Activated T-cell treated with anti-CD3 and anti-CD28 coated beads for 1 hour (primary cell): ENCODE data around the gene TMEM38A.
A peak's percentile ranks its signal among the peaks of the same experiment; 100 is the strongest.
"Not testable (repeated sequence)": the region's sequence is repeated elsewhere in the genome, so short reads cannot be mapped to it uniquely, and the experiment has no call there.

Experiments used
- DNase-seq: peaks from one replicate; pipeline ENCODE4 v3.0.0-alpha.2; 2020; ENCODE audit warnings: low read depth

TMEM38A gene

DNA sequence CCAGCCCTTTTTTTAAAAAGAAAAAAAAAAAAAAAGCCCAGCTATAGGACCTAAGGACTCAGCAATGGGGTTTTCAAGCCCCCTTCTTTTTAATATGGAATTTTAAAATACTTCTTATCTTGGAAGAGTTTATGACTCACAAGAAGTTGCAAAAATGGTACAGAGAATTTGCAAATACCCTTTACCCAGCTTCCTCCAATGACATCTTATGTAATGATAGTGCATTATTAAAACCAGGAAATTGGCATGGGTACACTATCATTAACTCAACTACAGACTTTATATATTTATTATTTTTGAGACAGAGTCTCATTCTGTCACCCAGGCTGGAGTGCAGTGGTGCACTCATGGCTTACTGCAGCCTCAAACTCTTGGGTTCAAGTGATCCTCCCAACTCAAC, 16.1 kb downstream of the TMEM38A start:
- DNase-seq, result no peak

- no peak for DNase-seq
These were observed 17.6 kb downstream of the TMEM38A start for GRCh38 chr19:16678498-16678897.

GRCh38 chr19:16679811-16680210, 18.9 kb downstream of the TMEM38A start:
- DNase-seq, result no peak

GRCh38 chr19:16682539-16682938, 21.6 kb downstream of the TMEM38A start:
- no peak for DNase-seq

GRCh38 chr19:16684216-16684615, 23.3 kb downstream of the TMEM38A start:
- no peak for DNase-seq

GRCh38 chr19:16688084-16688483, 27.1 kb downstream of the TMEM38A start:
- no peak for DNase-seq

DNA sequence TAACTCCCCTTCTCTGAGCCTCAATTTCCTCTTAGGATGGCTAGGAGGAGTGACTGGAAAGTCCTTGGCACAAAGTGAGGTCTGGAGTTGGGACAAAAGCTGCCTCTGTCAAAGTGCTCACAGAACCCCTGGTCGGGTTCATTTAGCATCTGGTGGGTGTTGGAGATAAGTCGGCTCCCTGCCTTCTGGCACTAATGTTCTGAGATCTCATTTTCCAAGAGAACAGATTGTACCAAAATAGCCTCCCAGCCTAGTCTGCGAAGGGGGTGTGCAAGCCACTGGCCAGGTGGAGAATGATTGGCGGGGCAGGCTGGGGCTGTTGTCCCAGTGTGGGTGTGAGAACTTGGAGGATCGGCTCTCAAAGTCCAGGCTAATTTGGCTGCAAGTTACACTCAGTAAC, 38.0 kb downstream of the TMEM38A start:
- DNase-seq, result no peak

GRCh38 chr19:16702123-16702522, 41.2 kb downstream of the TMEM38A start:
- no peak for DNase-seq

DNA sequence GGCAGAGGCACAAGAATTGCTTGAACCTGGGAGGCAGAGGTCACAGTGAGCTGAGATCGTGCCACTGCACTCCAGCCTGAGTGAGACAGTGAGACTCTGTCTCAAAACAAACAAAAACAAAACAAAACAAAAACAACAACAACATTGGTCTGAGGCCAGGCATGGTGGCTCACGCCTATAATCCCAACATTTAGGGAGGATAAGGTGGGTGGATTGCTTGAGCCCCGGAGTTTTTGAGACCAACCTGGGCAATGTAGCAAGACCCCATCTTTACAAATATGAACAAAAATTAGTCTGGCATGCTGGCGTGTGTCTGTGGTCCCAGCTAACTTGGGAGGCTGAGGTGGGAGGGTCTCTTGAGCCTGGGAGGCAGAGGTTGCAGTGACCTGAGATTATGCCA, 42.7 kb downstream of the TMEM38A start:
- DNase-seq, result no peak

DNA sequence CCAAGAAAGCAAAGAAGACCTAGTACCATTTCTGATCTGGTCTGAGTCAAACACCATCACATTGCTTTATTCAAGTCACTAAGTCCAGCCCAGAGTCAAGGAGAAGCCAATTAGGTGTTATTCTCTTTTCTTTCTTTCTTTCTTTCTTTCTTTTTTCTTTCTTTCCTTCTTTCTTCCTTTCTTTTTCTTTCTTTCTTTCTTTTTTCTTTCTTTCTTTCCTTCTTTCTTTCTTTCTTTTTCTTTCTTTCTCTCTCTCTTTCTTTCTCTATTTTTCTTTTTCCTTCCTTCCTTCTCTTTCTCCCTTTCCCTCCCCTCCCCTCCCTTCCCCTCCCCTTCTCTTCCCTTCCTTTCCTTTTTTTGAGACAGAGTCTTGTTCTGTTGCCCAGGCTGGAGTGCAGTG, 49.9 kb downstream of the TMEM38A start:
- not testable (repeated sequence) for DNase-seq

- not testable (repeated sequence) for DNase-seq
These were observed 51.4 kb downstream of the TMEM38A start for GRCh38 chr19:16712295-16712694.

DNA sequence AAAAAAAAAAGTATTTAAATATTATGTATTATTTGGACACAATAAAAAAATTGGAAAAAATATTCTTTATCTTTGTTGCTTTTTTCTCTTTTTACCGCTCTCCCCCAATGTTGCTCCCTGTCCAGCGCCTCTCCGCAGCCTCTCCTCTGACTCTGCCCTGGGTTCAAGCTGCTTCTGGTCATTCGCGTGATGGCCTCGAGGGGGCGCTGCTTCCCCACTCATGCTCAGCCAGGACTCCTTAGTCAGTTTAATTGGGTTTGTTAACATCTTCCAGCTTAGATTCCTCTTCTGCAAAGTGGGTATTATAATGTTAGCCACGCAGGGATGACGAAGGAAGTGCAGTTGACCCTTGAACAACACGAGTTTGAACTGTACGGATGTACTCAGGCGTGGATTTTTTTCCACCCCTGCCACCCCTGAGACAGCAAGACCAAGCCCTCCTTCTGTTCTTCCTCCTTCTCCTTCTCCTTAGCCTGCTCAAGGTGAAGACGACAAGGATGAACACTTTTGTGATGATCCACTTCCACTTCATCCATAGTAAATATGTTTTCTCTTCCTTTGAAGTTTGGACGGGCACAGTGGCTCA, 53.9 kb downstream of the TMEM38A start:
- peak; percentile 32 for DNase-seq

DNA sequence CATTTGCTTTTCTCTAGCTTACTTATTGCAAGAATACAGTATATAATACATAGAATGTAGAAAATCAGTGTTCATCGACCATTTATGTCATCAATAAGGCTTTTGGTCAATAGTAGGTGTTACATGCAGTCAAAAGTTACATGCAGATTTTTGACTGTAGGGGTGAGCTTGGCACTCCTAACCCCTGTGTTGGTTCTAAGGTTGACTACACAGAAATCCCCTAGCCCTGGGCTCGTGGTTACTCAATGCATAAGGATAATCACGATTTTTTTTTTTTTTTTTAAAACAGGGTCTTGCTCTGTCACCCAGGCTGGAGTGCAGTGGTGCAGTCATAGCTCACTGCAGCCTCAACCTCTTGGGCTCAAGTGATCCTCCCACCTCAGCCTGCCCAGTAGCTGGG, 54.7 kb downstream of the TMEM38A start:
- DNase-seq, result no peak

DNA sequence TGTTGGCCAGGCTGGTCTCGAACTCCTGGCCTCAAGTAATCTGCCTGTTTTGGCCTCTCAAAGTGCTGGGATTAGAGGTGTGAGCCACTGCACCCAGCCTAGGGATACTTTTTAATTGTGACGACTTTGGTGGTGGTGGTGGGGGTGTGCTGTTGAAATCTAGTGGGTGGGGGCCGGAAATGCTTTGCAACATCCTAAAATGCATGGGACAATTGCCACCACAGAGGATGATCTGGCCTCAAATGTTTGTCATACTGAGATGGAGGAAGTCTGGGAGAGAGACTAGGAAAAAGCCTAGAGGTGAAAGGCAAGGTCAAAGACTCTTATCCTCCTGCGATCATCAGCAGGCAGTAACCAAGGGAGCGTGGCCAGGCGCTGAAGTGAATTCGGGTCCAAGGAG, 60.1 kb downstream of the TMEM38A start:
- DNase-seq, result no peak

DNA sequence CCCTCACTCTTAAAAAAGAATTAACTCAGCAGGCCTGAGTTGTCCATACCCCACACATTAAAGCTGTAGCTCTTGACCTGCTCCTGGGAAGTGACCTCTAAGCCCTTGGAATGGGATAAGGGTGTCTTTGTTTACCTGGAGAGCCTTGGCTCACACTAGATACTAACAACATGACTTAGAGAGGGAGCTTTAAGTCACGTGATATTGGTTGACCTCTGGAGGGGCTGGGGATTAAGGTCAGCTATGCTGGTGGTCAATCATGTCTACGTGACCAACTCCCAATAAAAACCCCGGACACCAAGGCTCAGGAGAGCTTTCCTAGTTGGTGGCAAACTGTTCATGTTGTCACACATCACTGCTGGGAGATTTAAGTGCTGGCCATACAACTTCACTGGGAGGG, 61.7 kb downstream of the TMEM38A start:
- no peak for DNase-seq

GRCh38 chr19:16726916-16727315, 66.0 kb downstream of the TMEM38A start:
- DNase-seq, result no peak

- not testable (repeated sequence) for DNase-seq
These were observed 74.8 kb downstream of the TMEM38A start for GRCh38 chr19:16735650-16736266.

- no peak for DNase-seq
These were observed 75.8 kb downstream of the TMEM38A start for GRCh38 chr19:16736709-16737108.

DNA sequence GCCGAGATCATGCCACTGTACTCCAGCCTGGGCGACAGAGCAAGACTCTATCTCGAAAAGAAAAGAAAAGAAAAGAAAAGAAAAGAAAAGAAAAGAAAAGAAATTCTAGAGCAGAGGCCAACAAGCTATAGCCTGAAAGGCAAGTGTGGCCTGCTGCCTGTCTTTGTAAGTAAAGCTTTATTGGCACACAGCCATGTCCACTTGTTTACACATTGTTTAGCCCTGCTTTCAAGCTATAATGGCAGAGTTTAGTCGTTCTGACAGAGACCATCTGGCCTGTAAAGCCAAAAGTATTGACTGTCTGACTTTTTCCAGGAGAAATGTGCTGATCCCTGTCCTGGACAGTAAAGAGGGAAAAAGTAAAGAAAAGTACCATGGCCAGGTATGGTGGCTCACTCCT, 77.0 kb downstream of the TMEM38A start:
- DNase-seq, result no peak

DNA sequence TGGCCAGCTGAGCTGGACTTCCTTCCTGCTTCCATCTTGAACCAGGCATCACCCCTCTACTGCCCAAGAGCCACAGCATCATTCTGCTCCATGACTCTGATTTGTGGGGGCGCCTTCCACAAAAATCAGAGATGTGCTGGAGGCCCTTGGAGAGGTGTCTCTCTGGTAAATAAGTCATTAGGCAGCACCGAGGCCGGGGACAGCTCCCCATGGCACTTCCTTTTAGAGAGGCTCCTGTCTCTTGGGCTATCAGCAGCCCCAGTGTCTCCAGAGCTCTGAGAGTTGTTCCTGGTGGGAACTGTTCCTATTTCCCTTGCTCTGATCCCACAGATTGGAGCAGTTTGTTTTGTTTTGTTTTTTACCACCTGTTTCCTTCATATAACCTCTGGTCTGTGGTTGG, 78.6 kb downstream of the TMEM38A start:
- no peak for DNase-seq
